Thyroid gland (tissue), 4 donors: ENCODE measurements around the gene ROCK2.

Experiments
- CTCF ChIP-seq, 6 experiments: fragments of 200-600 bp in 3 of 6; fragments of 450-650 bp in 3 of 6; sonication (generic) in 3 of 6; IDR thresholded peaks; one replicate each; pipeline ENCODE4 v1.5.1; 2016 to 2019; ENCODE audit warnings: antibody characterized with exemption in 6 of 6, mild to moderate bottlenecking in 2 of 6, inconsistent platforms in 1 of 6, moderate library complexity in 1 of 6
- POLR2A ChIP-seq, 2 donors: fragments of 450-650 bp; IDR thresholded peaks; one replicate each; pipeline ENCODE4 v1.6.1; 2017; ENCODE audit warnings: antibody characterized with exemption in 2 of 2, mild to moderate bottlenecking in 2 of 2, moderate library complexity in 1 of 2

- TF ChIP-seq CTCF (IDR thresholded peaks at IDR 0.05) (no peak), POLR2A (IDR thresholded peaks at IDR 0.05) (no peak)
Observed at GRCh38 chr2:11159574-11160170, 184.8 kb downstream of the ROCK2 start.
